Measurements from ENCODE around the gene PPP1R18.
"Not testable (repeated sequence)": the region's sequence is repeated elsewhere in the genome, so short reads cannot be mapped to it uniquely, and the experiment has no call there.

Gene PPP1R18

DNA sequence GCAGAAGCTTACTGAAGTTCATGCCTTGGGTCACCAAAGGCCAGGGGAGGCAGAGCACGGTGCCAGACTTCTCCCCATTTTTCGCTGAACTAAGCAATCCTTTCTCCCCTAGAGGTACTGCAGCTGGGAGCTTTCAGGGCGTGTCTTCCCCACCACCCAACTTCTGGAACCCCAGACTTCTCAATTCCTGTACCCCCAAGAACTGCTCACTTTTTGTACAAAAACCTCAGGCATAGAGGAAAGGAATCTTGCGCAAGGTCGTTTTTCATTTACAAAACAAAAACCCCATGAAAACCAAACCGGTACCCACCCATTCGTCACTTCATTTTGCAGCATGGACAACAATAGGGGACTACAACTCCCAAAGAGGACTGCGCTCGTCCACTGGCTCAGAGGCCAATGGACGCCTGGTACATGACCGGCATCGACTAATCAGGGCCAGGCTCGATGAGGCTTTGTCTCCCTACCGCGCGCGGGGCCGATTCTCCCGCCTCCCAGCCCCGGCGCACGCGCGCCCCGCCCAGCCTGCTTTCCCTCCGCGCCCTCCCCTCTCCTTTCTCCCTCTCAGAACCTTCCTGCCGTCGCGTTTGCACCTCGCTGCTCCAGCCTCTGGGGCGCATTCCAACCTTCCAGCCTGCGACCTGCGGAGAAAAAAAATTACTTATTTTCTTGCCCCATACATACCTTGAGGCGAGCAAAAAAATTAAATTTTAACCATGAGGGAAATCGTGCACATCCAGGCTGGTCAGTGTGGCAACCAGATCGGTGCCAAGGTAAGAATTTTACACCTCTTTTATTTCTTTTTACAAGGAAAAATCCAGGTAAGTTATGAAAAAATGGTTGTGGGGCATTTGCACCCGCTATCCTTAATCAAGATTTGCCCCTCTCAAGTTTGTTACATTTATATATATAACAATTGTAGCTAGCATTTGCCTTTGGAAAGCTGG lies 33.6 kb upstream of the PPP1R18 start, which contains the start of gene TUBB:
TUBB (plus strand) TSS at position 562 of the 947 bp plus-strand sequence; CDS start at position 717, 155 bp downstream.
- DNase-seq, result peak; percentile 96

DNA sequence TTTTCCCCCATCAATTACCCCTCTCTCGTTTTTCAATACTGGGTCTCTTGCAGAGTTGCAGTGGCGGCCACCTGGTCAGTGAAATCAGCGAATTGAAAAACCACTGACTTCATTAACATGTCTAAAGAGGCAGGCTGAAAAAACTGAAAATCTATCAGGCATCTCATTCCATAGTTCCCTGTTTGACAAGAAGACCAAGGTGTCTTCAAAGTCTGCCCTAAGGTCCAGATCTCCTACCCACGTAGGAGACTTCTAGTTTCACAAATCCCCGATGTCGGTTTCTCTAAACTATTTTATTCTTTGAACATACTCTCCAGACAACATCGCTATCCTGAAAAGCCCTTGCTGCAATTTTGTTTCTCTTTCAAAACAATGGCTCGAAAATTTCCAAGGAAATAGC lies 32.9 kb upstream of the PPP1R18 start:
- no peak for DNase-seq

DNA sequence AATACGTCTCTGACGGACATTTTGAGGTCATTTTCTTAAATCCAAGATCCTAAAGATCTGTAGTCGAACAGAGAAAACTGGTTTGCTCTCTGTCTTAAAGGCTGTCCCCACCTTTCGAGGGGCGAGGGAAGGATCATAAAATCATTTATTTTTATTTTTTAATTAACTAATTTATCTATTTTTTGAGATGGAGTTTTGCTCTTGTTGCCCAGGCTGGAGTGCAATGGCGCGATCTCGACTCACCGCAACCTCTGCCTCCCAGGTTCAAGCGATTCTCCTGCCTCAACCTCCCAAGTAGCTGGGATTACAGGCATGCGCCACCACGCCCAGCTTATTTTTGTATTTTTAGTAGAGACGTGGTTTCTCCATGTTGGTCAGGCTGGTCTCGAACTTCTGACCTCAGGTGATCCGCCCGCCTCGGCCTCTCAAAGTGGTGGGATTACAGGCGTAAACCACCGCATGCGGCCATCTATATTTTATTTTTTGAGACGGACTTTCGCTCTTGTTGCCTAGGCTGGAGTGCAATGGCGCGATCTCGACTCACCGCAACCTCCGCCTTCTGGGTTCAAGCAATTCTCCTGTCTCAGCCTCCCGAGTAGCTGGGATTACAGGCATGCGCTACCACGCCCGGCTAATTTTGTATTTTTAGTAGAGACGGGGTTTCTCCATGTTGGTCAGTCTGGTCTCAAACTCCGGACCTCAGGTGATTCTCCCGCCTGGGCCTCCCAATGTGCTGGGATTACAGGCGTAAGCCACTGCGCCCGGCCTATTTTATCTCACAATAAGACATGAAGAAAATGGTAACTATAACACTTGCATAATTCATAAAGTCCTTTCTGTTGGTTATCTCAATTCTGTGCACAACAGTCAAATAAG lies 31.6 kb upstream of the PPP1R18 start:
- not testable (repeated sequence) for DNase-seq

DNA sequence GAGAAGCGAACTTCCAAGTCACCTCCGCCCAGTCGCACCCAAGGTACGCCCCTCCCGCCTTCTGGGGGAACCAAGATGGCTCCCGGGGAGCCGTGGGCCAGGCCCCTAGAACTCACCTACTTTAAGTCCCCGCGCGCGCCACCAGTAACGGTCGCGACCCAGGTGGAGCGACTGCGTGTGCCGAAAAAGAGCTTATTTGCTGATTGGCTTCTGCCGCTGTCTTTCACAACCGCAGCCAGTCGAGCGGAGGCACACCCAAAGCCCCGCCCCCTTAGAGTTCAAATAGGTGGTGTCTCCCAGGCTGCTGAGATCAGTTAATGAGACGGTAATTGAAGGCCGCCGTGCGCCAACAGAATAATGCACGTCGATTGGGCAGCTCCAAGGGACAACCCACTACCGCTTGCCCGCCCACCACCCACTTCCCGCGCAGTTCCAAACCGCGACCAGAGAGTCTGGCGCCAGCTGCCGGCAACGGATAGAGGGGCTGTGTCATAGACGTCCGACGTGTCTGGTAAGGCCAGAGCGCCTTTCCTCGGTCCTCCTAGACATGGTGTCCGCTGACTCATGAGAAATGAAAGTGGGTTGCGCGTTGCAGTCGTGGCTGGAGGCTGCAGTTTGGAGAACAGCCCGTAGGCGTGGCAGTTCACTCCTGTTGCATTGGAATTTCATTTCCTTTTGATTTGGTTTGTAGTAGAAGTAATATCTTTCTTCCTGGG lies 30.8 kb upstream of the PPP1R18 start, which contains the start of gene MDC1:
MDC1 (minus strand) TSS at position 153 of the 716 bp plus-strand sequence. CDS start 2,106 bp downstream, outside the sequence.
- DNase-seq, result peak; percentile 100

DNA sequence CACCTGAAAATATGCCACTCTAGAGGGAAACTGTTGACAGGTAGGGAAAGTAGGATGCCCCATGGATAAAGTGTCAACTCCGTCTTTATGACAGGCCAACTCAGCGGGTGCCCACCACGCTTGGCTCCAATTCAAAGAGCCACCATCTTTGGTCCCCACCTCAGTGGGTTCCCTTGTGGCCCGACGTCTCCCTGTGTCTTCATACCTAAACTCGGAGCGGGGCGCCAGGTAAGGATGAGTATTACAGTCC lies 30.4 kb upstream of the PPP1R18 start:
- DNase-seq, result no peak

DNA sequence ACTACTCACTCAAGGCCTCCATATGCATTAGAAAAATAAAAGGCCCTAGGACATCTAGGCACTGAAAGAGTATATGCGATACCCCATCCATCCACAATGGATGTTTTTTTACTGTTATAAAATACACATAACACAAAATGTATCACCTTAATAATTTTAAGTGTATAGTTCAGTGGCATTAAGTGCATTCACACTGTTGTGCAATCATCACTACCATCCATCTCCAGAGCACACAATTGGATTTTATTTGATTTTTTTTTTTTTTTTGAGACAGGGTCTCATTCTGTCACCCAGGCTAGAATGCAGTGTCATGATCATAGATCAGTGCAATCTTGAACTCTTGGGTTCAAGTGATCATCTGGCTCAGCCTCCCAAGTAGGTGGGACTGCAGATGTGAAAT lies 27.8 kb upstream of the PPP1R18 start:
- no peak for DNase-seq

DNA sequence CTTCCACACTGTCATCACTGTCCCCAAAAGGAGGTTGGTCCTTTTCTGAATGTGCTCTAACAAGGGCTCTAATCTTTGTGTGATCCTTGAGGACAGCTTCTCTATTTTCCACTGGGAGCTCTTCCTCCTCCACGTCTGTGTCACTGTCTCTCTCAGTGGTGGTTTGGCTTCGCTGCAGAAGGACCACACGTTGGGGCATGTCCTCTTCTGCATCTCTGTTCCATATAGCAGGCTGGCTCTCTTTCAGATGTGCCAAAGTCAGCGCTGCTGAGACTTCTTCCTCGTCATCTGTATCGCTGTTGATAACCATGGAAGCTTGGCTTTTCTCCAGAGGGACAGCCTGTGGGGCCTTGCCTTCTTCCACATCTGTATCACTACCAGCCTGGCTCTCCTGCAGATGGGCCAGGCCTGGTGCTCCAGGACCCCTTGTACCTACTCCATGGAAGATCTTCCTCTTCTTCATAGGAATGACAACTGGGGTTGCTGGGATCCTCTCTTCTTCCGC lies 26.0 kb upstream of the PPP1R18 start:
- DNase-seq, result no peak

DNA sequence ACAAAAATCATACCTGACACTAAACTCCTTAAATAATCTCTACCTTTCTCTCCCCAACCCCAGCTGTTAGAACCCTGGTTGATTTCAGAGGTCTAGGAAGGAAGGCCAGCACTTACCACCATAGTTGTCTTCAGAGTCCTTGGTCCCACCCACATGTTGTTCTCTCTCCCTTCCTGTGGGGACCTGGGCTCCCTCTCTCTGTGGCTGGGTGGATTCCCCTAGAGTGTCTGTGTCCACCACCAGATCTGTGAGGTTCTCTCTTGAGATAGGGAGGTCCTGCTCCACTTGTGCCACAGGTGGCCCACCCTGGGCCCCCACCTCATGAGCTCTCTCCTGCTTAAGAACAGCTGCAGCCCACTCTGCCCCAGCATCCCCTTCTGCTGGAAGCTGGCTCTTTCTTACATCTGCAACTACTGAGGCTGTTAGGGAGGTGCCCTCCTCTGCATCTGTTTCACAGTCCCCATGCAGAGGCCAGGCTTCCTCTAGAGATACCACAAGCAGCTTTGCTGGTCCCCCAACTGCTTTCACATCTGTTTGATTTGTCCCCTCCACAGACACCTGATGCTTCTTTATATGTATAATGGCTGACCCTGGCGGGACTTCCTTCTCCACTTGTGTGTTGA lies 25.4 kb upstream of the PPP1R18 start:
- no peak for DNase-seq

DNA sequence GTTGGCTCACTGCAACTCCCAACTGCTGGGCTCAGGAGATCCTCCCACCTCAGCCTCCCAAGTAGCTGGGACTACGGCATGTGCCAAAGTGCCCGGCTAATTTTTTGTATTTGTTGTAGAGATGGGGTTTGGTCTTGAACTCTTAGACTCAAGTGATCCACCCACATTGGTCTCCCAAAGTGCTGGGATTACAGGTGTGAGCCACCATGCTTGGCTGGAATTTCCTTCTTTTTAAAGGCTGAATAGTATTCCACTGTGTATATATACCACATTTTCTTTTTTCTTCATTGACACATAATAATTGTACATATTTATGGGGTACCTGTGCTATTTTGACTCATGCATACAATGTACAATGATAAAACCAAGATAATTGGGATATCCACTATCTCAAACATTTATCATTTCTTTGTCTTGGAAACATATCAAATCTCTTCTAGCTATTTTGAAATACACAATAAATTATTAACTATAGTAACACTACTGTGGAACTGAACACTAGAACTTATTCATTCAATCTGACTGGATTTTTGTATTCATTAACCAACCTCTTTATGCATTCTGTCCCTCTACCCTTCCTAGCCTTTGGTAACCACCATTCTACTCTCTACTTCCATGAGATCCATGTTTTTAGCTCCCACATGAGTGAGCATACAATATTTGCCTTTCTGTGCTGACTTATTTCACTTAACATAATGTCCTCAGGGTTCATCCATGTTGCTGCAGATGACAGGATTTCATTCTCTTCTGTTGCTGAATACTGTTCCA lies 22.8 kb upstream of the PPP1R18 start:
- DNase-seq, result no peak

DNA sequence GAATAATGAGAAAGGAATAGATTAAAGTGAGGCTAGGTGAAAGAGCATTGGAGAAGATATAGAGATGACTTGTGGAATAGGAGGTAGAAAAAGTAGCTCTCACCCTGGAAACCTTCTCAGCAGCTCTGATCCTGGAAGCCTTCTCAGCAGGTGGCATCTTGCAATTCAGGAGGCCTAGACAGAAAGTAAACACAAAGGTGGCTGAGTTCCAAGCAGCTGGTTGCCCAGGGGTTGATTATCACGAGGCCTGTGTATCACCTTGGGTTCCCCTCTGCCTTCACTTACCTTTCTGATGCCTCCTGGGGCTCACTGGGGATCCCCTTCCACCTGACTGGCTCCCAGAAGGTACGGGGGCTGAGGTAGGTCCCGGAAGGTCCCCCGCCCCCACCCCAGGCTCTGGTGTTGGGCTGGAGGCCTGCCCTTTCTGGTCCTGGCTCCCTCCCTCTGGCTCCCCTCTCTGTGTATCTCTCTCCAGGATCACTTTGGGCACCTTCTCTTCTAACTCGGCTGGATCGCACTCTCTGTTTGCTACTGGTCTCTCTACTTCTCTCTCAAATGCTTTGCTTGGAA lies 20.9 kb upstream of the PPP1R18 start:
- DNase-seq, result no peak

DNA sequence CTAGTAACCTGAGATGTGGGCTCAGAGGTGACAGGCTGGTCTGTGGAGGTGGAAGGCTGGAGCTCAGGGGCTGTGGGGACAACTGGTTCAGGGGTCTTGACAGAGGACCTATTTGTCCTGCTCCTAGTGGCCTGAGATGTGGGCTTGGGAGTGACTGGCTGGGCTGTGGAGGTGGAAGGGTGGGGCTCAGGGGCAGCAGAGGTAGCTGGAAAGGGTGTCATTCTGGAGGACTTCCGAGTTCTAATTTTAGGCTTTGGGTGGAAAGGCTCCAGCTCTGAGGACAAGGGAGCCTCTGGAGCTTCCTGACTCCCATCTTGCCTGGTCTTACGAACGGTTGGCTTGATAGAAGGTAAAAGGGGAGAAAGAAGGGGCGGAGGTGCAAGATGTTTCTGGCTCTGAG lies 19.2 kb upstream of the PPP1R18 start:
- no peak for DNase-seq

DNA sequence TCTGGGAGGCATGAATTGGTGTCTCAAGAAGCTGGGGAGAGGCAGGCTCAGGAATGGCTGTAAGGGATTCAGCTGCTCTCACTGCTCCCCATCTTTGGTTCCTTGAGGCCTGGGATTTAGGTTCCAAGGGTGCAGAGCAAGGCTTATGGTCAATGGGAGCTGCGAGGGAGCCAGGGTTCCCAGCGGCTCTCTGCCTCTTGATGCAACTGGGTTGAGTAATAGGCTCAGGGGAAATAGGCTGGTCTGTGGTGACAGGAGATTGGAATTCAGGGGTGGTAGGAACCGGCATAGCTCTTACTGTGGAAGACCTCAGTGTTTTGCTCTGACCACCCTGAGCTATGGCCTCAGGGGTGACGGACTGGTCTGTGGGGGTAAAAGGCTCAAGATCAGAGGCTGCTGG lies 17.4 kb upstream of the PPP1R18 start:
- DNase-seq, result no peak

DNA sequence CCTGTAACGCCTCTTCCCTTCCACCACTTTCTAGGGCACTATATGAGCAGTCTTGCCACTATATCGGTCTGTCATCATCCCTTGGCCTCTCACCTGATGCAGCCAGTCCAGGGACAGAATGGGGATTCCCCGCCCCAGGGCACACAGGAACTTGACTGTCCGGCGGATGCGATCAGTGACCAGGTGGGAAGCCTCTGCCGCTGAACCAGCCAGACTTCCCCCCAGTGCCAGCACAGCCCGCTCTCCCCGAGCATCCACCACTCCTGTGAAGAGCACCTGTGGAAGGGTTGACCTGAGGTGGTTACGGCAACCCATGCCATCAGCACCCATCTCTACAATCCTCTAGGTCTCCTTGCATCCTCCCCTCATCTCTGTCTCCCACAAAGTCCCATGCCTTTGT lies 16.6 kb upstream of the PPP1R18 start:
- no peak for DNase-seq

DNA sequence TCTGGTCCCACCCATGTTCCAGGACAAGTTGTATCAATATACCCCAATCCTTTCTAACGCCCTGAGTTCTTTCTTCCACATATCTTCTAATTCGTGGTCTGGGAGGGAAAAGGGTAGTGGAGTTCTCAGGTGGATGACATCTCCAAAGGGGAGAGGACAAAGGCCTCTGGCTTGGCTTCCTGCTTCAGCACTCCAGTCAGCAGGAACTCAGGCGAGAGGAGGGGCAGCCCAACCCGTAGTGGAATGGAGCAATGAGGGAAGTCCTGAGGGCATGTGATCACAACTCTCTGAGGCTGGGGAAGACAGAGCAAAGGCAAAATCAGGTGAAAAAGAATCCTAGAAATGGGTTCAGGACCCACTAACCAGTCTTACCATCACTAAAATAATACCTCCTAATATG lies 13.9 kb upstream of the PPP1R18 start:
- DNase-seq, result no peak

DNA sequence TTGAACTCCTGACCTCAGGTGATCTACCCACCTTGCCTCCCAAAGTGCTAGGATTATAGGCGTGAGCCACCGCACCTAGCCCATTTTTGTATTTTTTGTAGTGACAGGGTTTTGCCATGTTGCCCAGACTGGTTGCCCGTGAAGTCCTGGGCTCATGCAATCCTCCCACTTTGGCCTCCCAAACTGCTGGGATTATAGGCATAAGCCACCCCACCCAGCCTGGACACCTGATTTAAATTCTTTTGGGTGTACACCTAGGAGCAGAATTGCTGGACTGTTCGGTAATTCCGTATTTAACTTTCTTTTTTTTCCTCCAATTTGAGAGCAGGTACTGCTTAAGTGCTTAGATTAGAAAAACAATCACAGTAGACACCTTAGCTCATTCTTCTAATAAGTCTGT lies 10.0 kb upstream of the PPP1R18 start:
- DNase-seq, result no peak

DNA sequence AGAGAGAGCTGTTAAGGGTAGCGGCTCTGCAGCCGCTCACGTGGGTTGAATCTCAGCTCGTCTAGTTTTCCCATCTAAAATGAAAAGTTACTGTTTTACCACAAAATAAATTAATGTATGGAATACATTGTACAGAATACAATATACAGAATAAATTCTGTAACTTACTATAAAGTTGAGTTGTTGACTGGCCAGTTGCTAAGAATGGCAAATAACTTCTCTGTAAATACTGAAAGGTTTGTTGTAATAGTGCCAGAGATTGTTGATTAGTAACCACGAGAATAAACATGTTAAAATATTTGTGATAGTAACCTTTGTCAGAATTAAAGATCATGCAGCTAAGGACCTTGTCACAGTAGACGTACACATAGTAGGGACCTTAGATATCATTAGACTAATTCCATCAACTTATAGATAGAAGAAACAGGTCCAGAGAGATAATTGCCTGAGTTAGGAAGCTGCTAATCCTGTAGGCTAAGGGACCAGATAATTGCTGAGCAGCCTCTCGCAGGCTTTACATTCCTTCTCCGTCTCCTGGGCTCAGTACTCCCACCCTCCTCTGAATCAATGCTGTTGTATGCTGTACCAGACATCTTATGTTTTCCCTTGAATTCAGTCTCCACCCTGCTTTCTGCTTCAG lies 4.9 kb upstream of the PPP1R18 start:
- DNase-seq, result no peak

DNA sequence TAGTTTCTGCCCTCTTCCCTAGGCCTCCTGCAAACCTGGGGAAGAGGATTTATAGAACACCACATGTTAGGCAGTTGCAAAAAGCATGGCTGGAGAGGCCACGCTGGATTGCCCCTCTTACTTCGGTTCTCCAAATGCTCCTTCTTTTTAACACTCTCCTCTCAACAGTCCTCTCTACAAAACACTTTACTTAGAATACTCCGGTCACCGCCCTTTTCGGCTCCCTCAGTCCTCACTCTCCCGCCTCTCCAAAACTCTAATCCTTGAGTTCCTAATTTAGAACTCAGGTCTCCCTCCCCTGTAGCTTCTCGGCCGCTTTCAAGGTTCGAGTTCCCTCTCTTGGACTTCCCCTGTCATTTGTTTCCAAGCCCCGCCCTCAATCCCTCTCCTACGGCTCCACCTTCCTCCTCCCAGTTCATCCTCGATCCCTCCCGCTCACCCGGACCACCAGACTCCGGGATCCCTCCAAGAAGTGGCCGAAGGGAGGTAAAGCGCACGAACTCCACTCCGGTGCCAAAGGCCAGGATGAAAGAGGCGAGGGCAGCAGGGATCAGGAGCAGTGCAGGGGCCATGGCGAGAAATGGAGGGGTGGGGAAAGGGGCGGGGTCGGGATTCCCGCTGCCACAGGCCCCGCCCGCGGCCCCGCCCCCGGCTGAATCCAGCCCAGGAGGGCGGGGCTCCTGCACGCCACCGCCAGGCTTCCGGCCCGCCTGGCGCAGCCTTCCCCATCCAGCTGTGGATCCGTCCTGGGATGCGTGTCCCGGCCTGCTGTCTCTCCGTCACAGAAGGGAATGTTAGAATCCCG lies 4.2 kb upstream of the PPP1R18 start, which contains the start of gene NRM:
NRM (minus strand) TSS at position 582 of the 805 bp plus-strand sequence; CDS start at position 572, 10 bp downstream.
- peak; percentile 69 for DNase-seq

DNA sequence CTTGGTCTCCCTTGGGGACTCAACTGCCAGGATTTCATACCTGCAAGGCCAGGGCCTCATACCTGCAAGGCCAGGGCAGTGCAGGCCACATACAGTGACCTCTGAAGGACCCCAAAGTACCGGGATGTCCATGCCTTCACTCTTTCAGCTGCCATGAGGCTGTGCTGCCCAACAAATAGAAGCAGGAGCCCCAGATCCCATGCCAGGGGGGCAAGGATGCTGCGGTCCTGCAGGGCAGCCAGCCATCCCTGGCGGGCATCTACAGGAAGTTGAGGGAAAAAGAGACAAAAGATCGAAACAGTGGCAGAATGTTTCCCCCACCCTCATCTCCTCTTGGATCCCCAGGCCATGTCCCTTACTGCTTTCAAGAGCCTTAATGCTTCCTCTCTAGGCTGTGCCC lies 3.5 kb upstream of the PPP1R18 start:
- no peak for DNase-seq

DNA sequence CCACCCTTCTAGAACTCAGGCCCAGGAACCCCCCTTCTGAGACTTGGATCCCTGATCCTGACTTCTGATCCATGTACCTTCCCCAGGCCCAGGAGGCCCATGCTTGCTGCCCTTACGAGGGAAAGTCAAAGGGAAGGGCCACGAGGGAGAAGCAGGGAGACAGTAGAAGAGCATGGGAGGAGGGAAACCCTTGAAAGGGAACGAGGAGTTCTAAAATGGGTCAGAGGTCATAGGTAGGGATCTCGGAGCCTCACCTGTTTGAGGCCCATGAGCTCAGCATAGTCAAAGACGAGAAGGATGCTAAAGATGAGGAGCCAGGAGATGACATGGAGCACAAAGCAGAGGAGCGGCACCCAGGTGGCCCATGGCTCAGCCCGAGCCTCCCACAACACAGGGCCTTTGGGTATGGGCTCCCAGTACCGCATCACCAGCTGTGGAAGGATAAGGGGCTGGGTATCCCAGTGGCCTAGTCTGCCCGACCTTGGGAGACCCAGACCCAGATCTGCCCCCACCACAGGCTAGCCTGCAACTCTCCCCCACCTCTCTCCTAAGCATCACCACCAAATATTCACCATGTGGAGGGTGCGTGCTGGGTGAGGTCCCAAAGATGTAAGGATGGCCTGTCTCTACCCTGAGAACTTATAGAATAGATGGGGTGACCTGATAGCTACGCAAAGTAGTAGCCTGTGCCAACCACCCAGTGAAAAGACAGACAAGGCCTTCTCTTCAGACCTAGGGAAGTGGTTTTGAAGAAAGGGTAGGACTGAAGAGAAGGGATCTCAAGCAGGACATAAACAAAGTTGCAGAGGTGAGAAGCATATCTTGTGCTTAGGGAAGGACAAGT lies 2.8 kb upstream of the PPP1R18 start:
- no peak for DNase-seq

All from CD4-positive, alpha-beta T cell treated with Interleukin-21 for 1 hour (primary cell).